Measurements from ENCODE around the gene PLPP6.

DNA sequence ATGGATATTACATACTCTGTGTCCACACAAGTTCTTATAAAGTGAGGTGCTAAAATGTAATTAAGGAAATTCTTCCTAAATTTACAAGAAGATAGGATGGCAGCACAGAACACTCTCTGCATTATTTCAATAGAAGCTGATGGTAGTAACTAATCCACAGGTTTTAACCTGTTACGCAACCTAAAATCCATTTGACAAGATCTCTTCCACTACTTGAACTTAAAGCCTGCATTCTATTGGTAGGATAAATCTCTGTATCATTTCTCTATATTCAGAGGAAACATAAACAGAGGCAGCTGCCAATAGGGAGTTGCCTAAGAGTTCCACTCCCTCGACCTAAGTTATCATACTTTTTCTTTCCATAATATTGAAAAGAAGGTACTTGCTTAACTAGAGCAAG is 38.8 kb downstream of the PLPP6 start:
- TF ChIP-seq CTCF (conservative IDR thresholded peaks at IDR 0.05; ENCODE audit: low read depth, low read length) (no peak), EZH2 (IDR thresholded peaks at IDR 0.05; ENCODE audit: borderline replicate concordance, low read depth, low read length, poor library complexity, severe bottlenecking) (no peak)
